K562 (cell line): ENCODE results near the gene MEGF11. TPM values are rescaled to one million over a fixed set of nuclear protein-coding genes. Genes with fewer than 3 reads are reported as not detected.

Source experiments
- ATAC-seq: fragments of 200-7000 bp; cut with Tn5 transposase; 3 replicates; pipeline ENCODE4 v1.9.1; 2020; ENCODE audit warnings: moderate library complexity
- BruUV-seq: library from RNA; stranded (reverse); fragments of 400-500 nt; replicated peaks from 2 replicates; lab custom pipeline; 2021; lab: Mats Ljungman, UMichigan
- CTCF ChIA-PET: fragments of 300-600 bp; formaldehyde crosslinking; extraction: SDS; loops from one replicate; lab custom pipeline; 2021; ENCODE audit warnings: low intra/inter-chr PET ratio; lab: Yijun Ruan, JAX
- POLR2A ChIA-PET: fragments of 300-600, 350-650 bp; sonication (Branson Sonifier 250); formaldehyde crosslinking; extraction: SDS; loops from one replicate; lab custom pipeline; 2021; ENCODE audit warnings: antibody characterized with exemption, inconsistent platforms; lab: Yijun Ruan, JAX
- DNase-seq, 4 experiments: peaks; one replicate each; pipeline versions ENCODE4 v3.0.0 to v3.0.0-alpha.2; 2011 to 2018; ENCODE audit warnings: low spot score in 3 of 4, mixed read lengths in 3 of 4; ENCODE audit errors: extremely low read depth in 1 of 4
- FAIRE-seq: peaks from 2 replicates; lab custom pipeline; 2011; peaks lifted over from hg19 to GRCh38; lab: Jason Lieb, UNC
- H2AFZ ChIP-seq: 2 replicates; pipeline ENCODE4 v1.6.0; 2011; ENCODE audit warnings: low read depth, low read length, control low read depth, inconsistent platforms
- H3K27ac ChIP-seq: fragments of 200-600 bp; 3 replicates; pipeline ENCODE4 v1.8.0; 2011; ENCODE audit warnings: low read depth, mild to moderate bottlenecking, control low read depth, inconsistent platforms, low read length, moderate library complexity, mixed read lengths; ENCODE audit errors: extremely low read depth
- H3K27me3 ChIP-seq, 2 experiments: fragments of 300-600 bp in 1 of 2; 2 replicates in 1 of 2; 3 replicates in 1 of 2; pipeline versions ENCODE4 v1.6.0 to v1.8.0; 2011; ENCODE audit warnings: inconsistent platforms in 2 of 2, low read length in 2 of 2, mild to moderate bottlenecking in 1 of 2, mixed read lengths in 1 of 2, moderate library complexity in 1 of 2; ENCODE audit not compliant: control insufficient read depth in 2 of 2, insufficient read depth in 2 of 2
- H3K36me3 ChIP-seq: fragments of 300-600 bp; 3 replicates; pipeline ENCODE4 v1.8.0; 2011; ENCODE audit warnings: mild to moderate bottlenecking, low read length, inconsistent platforms; ENCODE audit not compliant: control insufficient read depth, insufficient read depth
- H3K4me1 ChIP-seq, 2 experiments: fragments of 200-600 bp in 1 of 2; replicated peaks in 1 of 2; 2 replicates in 1 of 2; 3 replicates in 1 of 2; pipeline versions ENCODE4 v1.5.1 to v1.8.0; 2011; ENCODE audit warnings: inconsistent platforms in 2 of 2, low read length in 2 of 2, mild to moderate bottlenecking in 1 of 2, mixed read lengths in 1 of 2, moderate library complexity in 1 of 2; ENCODE audit not compliant: control insufficient read depth in 2 of 2, insufficient read depth in 2 of 2
- H3K4me2 ChIP-seq: 2 replicates; pipeline ENCODE4 v1.6.1; 2011; ENCODE audit warnings: low read length, control low read depth, inconsistent platforms, mixed read lengths; ENCODE audit not compliant: insufficient read depth
- H3K4me3 ChIP-seq: fragments of 200-600 bp; sonication (generic), shearing (Covaris generic); 2 replicates; pipeline ENCODE4 v1.5.1; 2016; ENCODE audit warnings: control low read depth, inconsistent platforms
- H3K79me2 ChIP-seq: fragments of 200-600 bp; 3 replicates; pipeline ENCODE4 v1.8.0; 2011; ENCODE audit warnings: low read length, inconsistent platforms; ENCODE audit not compliant: control insufficient read depth, insufficient read depth
- H3K9ac ChIP-seq, 2 experiments: 2 replicates each; pipeline versions ENCODE4 v1.6.0 to v1.6.1; 2011; ENCODE audit warnings: low read depth in 2 of 2, low read length in 2 of 2, control low read depth in 1 of 2, inconsistent platforms in 1 of 2, mild to moderate bottlenecking in 1 of 2, mixed read lengths in 1 of 2; ENCODE audit not compliant: insufficient read depth in 1 of 2
- H3K9me1 ChIP-seq: one replicate; pipeline ENCODE4 v1.6.0; 2011; ENCODE audit warnings: inconsistent platforms, mild to moderate bottlenecking, low read length, moderate library complexity; ENCODE audit not compliant: control insufficient read depth, insufficient read depth
- H3K9me3 ChIP-seq: replicated peaks from 2 replicates; pipeline ENCODE4 v1.5.1; 2011; ENCODE audit warnings: low read depth, low read length, inconsistent platforms; ENCODE audit not compliant: control insufficient read depth, insufficient read depth
- H4K20me1 ChIP-seq: replicated peaks from 2 replicates; pipeline ENCODE4 v1.6.1; 2011; ENCODE audit warnings: low read length, inconsistent platforms, mixed read lengths; ENCODE audit not compliant: control insufficient read depth, insufficient read depth
- CBX1 ChIP-seq: sonication (generic); IDR thresholded peaks from 2 replicates; pipeline ENCODE4 v1.6.1; 2016; ENCODE audit warnings: antibody characterized with exemption, low read depth, mild to moderate bottlenecking
- CREM ChIP-seq: IDR thresholded peaks from 2 replicates; pipeline ENCODE4 v1.6.1; 2014; ENCODE audit warnings: antibody characterized with exemption, low read depth
- ELF2 ChIP-seq: fragments of 250-450 bp; sonication (Bioruptor Pico); IDR thresholded peaks from 2 replicates; pipeline ENCODE4 v1.5.0; 2021; ENCODE audit warnings: mild to moderate bottlenecking
- GTF2B ChIP-seq: IDR thresholded peaks from 2 replicates; pipeline ENCODE4 v1.6.1; 2011; ENCODE audit not compliant: insufficient read length; ENCODE audit errors: extremely low read depth
- KLF13 ChIP-seq: fragments of 450-650 bp; IDR thresholded peaks from 2 replicates; pipeline ENCODE4 v1.6.1; 2016; ENCODE audit warnings: missing genetic modification characterization, low read depth, mild to moderate bottlenecking, missing compliant biosample characterization, moderate library complexity, borderline replicate concordance
- NELFE ChIP-seq: IDR thresholded peaks from 2 replicates; pipeline ENCODE4 v1.6.1; 2011; ENCODE audit warnings: mild to moderate bottlenecking; ENCODE audit not compliant: insufficient read depth, insufficient read length
- NFRKB ChIP-seq: fragments of 450-650 bp; IDR thresholded peaks from 2 replicates; pipeline ENCODE4 v1.6.1; 2016; ENCODE audit warnings: low read depth
- SIN3B ChIP-seq: fragments of 450-650 bp; IDR thresholded peaks from 2 replicates; pipeline ENCODE4 v1.6.1; 2017; ENCODE audit warnings: low read depth, mild to moderate bottlenecking, moderate library complexity
- SRF ChIP-seq, 2 experiments: fragments of 250-450, 450-650 bp in 1 of 2; sonication (Bioruptor Pico) in 1 of 2; sonication (generic) in 1 of 2; formaldehyde crosslinking; IDR thresholded peaks; 2 replicates each; pipeline versions ENCODE4 v1.5.0 to v1.5.1; 2020 to 2022; ENCODE audit warnings: mild to moderate bottlenecking in 1 of 2, missing genetic modification reagents in 1 of 2
- ZFP30 ChIP-seq: fragments of 250-450 bp; sonication (Bioruptor Pico); IDR thresholded peaks from 2 replicates; pipeline ENCODE4 v1.8.0; 2022; ENCODE audit warnings: moderate library complexity, mild to moderate bottlenecking, inconsistent platforms, borderline replicate concordance
- ZNF121 ChIP-seq: sonication (generic); formaldehyde crosslinking; conservative IDR thresholded peaks from 2 replicates; pipeline ENCODE4 v1.8.0; 2022; ENCODE audit warnings: missing genetic modification reagents
- ZNF280A ChIP-seq: fragments of 450-650 bp; IDR thresholded peaks from 2 replicates; pipeline ENCODE4 v1.6.1; 2018; ENCODE audit warnings: mild to moderate bottlenecking, low read depth; ENCODE audit not compliant: partially characterized antibody
- ZNF408 ChIP-seq: fragments of 250-450 bp; sonication (Bioruptor Pico); IDR thresholded peaks from 2 replicates; pipeline ENCODE4 v1.4.0; 2020; ENCODE audit warnings: low read depth, mild to moderate bottlenecking, moderate library complexity
- ZSCAN32 ChIP-seq: fragments of 450-650 bp; formaldehyde crosslinking; IDR thresholded peaks from 2 replicates; pipeline ENCODE4 v1.4.0; 2020; ENCODE audit warnings: mild to moderate bottlenecking, moderate library complexity
- WGBS: fragments of 100-300 bp; shearing (Covaris generic); methylation state at CpG from one replicate; pipeline ENCODE4 v1.1.6; 2016; ENCODE audit warnings: low coverage, mixed read lengths; ENCODE audit not compliant: insufficient coverage; ENCODE audit errors: missing lambda C conversion rate; 5-methylcytosine and 5-hydroxymethylcytosine counted together
- in situ Hi-C: fragments of 300-500 bp; cut with MboI; formaldehyde crosslinking; loops from 4 replicates; pipeline ENCODE4 v1.15.0; 2018; ENCODE audit warnings: inconsistent platforms, mixed read lengths
- intact Hi-C: fragments of 100-400 bp; cut with micrococcal nuclease; formaldehyde crosslinking; loops from 2 replicates; pipeline ENCODE4 v1.14.2; 2022
- polyA plus RNA-seq, 8 experiments: library from polyadenylated mRNA; depleted of rRNA in 4 of 8; stranded (reverse) in 5 of 8; unstranded in 3 of 8; fragments of >200 nt; fragmentation: Nextera tagmentation in 2 of 8; fragmentation: Illumina TruSeq in 1 of 8; extraction: Ambion mirVana in 2 of 8; extraction: Trizol in 1 of 8; gene quantifications; 2 replicates each; pipeline versions ENCODE4 v1.2.1 to v1.2.3, GENCODE V29; 2011 to 2014; ENCODE audit warnings: inconsistent platforms in 1 of 8, missing spikeins in 1 of 8
- total RNA-seq, 7 experiments: library from RNA; depleted of rRNA in 6 of 7; stranded (reverse); fragments of >200 nt in 6 of 7; fragmentation: Illumina TruSeq in 2 of 7; extraction: Trizol in 2 of 7; gene quantifications; 2 replicates each; pipeline versions ENCODE4 v1.2.1 to v1.2.3, GENCODE V29; 2011 to 2021; ENCODE audit warnings: low replicate concordance in 1 of 7

MEGF11 gene
- total and polyA plus RNA-seq, 9 of the 15 experiments (the other 6 are each of a cell fraction or from before 2014, with no cell fraction given), result 0.06 to 0.23 (median 0.20) TPM; not detected in 6

- no peak for TF ChIP-seq ZNF121 (CRISPR knock-in tag)
- TF ChIP-seq GTF2B, result no peak
- TF ChIP-seq NFRKB, result no peak
- TF ChIP-seq CREM, result no peak
- TF ChIP-seq, all 486 proteins: peak for 0
Observed at GRCh38 chr15:66046326-66046725, 207.2 kb downstream of the MEGF11 start (continued).

GRCh38 chr15:66045542-66045941 is 208.0 kb downstream of the MEGF11 start:
- Histone ChIP-seq H3K36me3 (no peaks in the 10 kb centered on the region), H4K20me1 (no peaks in the 10 kb centered on the region), H3K9me1 (no peaks in the 10 kb centered on the region), H2AFZ (no peak overlapping the region), H3K79me2 (no peaks in the 10 kb centered on the region), H3K4me3 (no peak overlapping the region), H3K9ac (no peak overlapping the region), H3K9me3 (no peaks in the 10 kb centered on the region), H3K27ac (no peak overlapping the region), H3K27me3 (peaks cover 14 to 48% of the 10 kb centered on the region in 2 experiments), H3K4me2 (no peak overlapping the region), H3K4me1 (no peaks in the 10 kb centered on the region)
- CTCF ChIA-PET, result no interaction called here
- no TSS peak for BruUV-seq
- 0% methylated on average over 5 of the region's 5 CpGs for WGBS
- intact Hi-C loops, result no loop called here
- no peak for ATAC-seq
- in situ Hi-C loops, result no loop called here
- no peak for DNase-seq
- FAIRE-seq, result no peak
- TF ChIP-seq CBX1, result no peak
- TF ChIP-seq ZFP30 (CRISPR knock-in tag), result no peak
- TF ChIP-seq ZSCAN32 (CRISPR knock-in tag), result no peak
- no peak for TF ChIP-seq SIN3B
- TF ChIP-seq NELFE, result no peak
- no peak for TF ChIP-seq ELF2 (CRISPR knock-in tag)
- TF ChIP-seq SRF (CRISPR knock-in tag; IDR thresholded peaks at IDR 0.05), result no peak
- TF ChIP-seq ZNF280A, result no peak
- no peak for TF ChIP-seq KLF13 (tag)
- no peak for TF ChIP-seq ZNF408 (CRISPR knock-in tag)
- POLR2A ChIA-PET, result no interaction called here
